ENCODE results near the gene CLMN. TPM values are rescaled to one million over a fixed set of nuclear protein-coding genes. Genes with fewer than 3 reads are reported as not detected.

CLMN gene
- total RNA-seq, 1 donor from 2014 or later: 25.3 TPM

DNA sequence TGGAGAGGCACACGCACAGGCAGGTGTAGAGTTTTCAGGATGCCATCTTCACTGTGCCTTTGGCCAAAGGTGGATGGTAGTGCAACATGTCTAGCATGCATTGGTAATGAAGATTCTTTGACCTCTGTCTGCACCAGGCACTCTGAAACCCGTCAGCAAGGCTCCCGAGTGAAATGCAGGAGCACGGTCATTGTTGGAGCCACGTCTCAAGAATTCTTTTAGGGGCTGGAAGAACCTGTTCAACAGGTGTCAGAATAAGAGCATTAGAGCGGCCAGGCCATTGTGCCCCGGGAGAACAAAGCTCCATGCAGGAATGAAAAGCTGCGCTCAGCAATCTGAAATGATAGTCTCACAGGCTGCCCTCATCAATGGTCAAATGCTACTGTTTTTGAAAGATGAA is 122.2 kb downstream of the CLMN start:
- Mint-ChIP-seq H3K9me3 (ENCODE audit: low read depth) (no peaks in the 10 kb centered on the region), H3K27me3 (no peaks in the 10 kb centered on the region), H3K27ac (peak overlapping the region; percentile 97), H3K4me3 (ENCODE audit: low read depth) (peak overlapping the region; percentile 51), H3K4me1 (ENCODE audit: low read depth) (peaks cover 31% of the 10 kb centered on the region), H3K36me3 (ENCODE audit: insufficient read depth) (peaks cover 5% of the 10 kb centered on the region)
- TF ChIP-seq, protein P1, sequence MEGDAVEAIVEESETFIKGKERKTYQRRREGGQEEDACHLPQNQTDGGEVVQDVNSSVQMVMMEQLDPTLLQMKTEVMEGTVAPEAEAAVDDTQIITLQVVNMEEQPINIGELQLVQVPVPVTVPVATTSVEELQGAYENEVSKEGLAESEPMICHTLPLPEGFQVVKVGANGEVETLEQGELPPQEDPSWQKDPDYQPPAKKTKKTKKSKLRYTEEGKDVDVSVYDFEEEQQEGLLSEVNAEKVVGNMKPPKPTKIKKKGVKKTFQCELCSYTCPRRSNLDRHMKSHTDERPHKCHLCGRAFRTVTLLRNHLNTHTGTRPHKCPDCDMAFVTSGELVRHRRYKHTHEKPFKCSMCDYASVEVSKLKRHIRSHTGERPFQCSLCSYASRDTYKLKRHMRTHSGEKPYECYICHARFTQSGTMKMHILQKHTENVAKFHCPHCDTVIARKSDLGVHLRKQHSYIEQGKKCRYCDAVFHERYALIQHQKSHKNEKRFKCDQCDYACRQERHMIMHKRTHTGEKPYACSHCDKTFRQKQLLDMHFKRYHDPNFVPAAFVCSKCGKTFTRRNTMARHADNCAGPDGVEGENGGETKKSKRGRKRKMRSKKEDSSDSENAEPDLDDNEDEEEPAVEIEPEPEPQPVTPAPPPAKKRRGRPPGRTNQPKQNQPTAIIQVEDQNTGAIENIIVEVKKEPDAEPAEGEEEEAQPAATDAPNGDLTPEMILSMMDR (IDR thresholded peaks at IDR 0.05; ENCODE audit: unreplicated experiment): no peak
- peak; percentile 24 for DNase-seq (ENCODE audit: low spot score, unreplicated experiment)

DNA sequence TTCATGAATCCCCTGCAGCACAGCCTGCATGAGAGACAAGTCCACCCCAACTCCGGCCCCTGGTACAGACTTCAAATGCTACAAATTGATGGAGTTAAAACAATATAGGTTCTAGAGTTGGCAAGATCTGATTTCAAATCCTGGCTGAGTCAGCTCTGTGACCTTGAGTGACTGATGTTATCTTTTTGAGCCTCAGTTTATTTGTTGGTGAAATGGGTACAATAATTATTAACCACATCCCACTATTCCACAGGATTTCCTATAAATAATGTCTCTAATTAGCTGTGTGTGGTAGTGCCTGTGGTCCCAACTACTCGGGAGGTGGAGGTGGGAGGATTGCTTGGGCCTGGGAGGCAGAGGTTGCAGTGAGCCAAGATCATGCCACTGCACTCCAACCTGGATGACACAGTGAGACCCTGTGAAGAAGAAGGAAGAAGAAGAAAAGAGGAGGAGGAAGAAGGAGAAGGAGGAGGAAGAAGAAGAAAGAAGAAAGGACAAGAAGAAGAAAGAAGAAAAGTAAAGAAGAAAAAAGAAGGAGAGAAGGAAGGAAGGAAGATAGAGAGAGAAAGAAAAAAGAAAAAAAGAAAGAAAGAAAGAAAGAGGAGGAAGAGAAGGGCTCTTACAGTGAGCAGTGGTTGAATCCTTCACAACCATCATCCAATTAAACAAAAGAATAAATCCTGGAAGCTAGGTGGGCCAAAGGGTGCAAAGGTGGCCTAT is 122.7 kb downstream of the CLMN start:
- H3K9me3 Mint-ChIP-seq (ENCODE audit: low read depth): no peaks in the 10 kb centered on the region
- H3K4me3 Mint-ChIP-seq (ENCODE audit: low read depth): peak overlapping the region; percentile 51
- no peak for DNase-seq (ENCODE audit: low spot score, unreplicated experiment)
- TF ChIP-seq, protein P1 (IDR thresholded peaks at IDR 0.05; ENCODE audit: unreplicated experiment): no peak
- no peaks in the 10 kb centered on the region for H3K27me3 Mint-ChIP-seq
- H3K27ac Mint-ChIP-seq: peak overlapping the region; percentile 97
- peaks cover 31% of the 10 kb centered on the region for H3K4me1 Mint-ChIP-seq (ENCODE audit: low read depth)
- H3K36me3 Mint-ChIP-seq (ENCODE audit: insufficient read depth): peaks cover 5% of the 10 kb centered on the region

DNA sequence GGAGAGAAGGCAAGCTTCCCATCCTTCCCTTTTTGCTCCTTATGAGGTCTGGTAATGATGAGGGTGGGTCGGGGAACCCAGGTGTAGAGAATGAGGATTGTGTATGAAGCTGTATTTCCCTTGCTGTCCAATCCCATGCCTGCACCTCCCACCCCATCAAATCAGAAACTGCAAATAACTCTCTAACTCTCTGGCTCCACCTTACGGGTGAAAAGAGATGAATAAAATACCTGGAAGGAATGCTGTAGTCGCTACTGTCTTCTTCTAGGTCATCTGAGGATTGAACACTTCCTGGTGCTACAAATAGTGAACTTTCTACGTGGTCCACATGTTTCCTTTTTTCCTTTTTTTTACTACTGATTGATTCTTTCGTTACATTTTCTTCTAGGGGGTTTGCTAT is 123.4 kb downstream of the CLMN start:
- DNase-seq (ENCODE audit: low spot score, unreplicated experiment): no peak
- peaks cover 4% of the 10 kb centered on the region for H3K36me3 Mint-ChIP-seq (ENCODE audit: insufficient read depth)
- no peak overlapping the region for H3K4me3 Mint-ChIP-seq (ENCODE audit: low read depth)
- no peaks in the 10 kb centered on the region for H3K9me3 Mint-ChIP-seq (ENCODE audit: low read depth)
- peaks cover 33% of the 10 kb centered on the region for H3K4me1 Mint-ChIP-seq (ENCODE audit: low read depth)
- TF ChIP-seq, protein P1 (IDR thresholded peaks at IDR 0.05; ENCODE audit: unreplicated experiment): peak; percentile 25
- H3K27ac Mint-ChIP-seq: peak overlapping the region; percentile 97
- H3K27me3 Mint-ChIP-seq: no peaks in the 10 kb centered on the region

DNA sequence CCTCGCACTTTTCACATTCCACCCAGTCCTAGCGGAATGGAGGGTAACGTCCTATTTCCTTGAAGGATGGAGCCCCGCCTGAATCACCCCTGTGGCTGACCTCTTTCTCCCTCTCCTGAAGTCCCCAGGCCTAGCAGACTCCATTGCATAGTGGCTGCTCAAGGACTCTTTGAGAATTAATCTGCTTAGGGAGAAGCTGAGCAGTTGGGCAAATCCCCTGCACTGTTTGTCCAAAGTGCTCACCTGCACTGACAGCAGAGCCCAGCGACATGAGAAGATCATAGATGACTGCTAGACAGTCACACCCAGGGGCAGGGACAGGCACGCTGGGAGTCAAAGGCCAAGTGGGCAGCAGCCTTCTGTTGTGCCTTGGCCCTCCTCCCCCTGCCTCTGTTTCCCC is 124.7 kb downstream of the CLMN start:
- no peak for DNase-seq (ENCODE audit: low spot score, unreplicated experiment)
- Mint-ChIP-seq H3K4me1 (ENCODE audit: low read depth) (peaks cover 32% of the 10 kb centered on the region), H3K9me3 (ENCODE audit: low read depth) (no peaks in the 10 kb centered on the region), H3K4me3 (ENCODE audit: low read depth) (no peak overlapping the region), H3K36me3 (ENCODE audit: insufficient read depth) (peaks cover 5% of the 10 kb centered on the region), H3K27me3 (no peaks in the 10 kb centered on the region), H3K27ac (peak overlapping the region; percentile 67)
- TF ChIP-seq, protein P1 (IDR thresholded peaks at IDR 0.05; ENCODE audit: unreplicated experiment): no peak

DNA sequence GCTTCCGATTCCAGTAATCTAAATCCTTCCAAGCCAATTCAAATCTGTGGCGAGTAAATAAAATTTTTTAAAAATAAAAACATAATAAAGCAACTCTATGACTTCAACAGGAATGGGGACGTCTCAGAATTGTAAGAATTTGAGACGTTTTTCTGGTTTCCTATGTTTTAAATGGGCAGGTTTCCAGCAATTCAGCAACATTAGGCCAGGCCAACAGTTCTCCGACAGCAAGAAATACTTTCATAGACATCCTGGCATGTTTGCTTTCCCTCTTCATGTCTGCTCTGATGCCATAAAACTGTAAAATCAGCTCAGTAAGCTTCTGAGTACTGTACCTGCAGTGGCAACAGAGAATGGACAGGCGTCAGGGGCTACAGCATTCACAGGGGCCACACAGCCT is 126.6 kb downstream of the CLMN start:
- H3K27me3 Mint-ChIP-seq: no peaks in the 10 kb centered on the region
- H3K36me3 Mint-ChIP-seq (ENCODE audit: insufficient read depth): peaks cover 11% of the 10 kb centered on the region
- H3K9me3 Mint-ChIP-seq (ENCODE audit: low read depth): peaks cover 5% of the 10 kb centered on the region
- peaks cover 21% of the 10 kb centered on the region for H3K4me1 Mint-ChIP-seq (ENCODE audit: low read depth)
- no peak overlapping the region for H3K4me3 Mint-ChIP-seq (ENCODE audit: low read depth)
- TF ChIP-seq, protein P1 (IDR thresholded peaks at IDR 0.05; ENCODE audit: unreplicated experiment): no peak
- no peak for DNase-seq (ENCODE audit: low spot score, unreplicated experiment)
- H3K27ac Mint-ChIP-seq: no peak overlapping the region
